Measurements from ENCODE around the gene TRIM6. TPM values are rescaled to one million over a fixed set of nuclear protein-coding genes. Genes with fewer than 3 reads are reported as not detected.
A peak's percentile ranks its signal among the peaks of the same experiment; 100 is the strongest.
"Not testable (repeated sequence)": the region's sequence is repeated elsewhere in the genome, so short reads cannot be mapped to it uniquely, and the experiment has no call there.

TRIM6 gene
- total RNA-seq, 1 experiment from 2014 or later, result 0.75 TPM

- Mint-ChIP-seq H3K27ac (ENCODE audit: low read depth, unreplicated experiment) (no peak overlapping the region), H3K27me3 (ENCODE audit: insufficient read depth, unreplicated experiment) (no peaks in the 10 kb centered on the region), H3K9me3 (ENCODE audit: unreplicated experiment) (peaks cover 4% of the 10 kb centered on the region), H3K4me3 (ENCODE audit: unreplicated experiment) (no peak overlapping the region), H3K36me3 (ENCODE audit: insufficient read depth, unreplicated experiment) (no peaks in the 10 kb centered on the region), H3K4me1 (ENCODE audit: insufficient read depth, unreplicated experiment) (peaks cover 11% of the 10 kb centered on the region)
- ChIA-PET CTCF (interaction anchor here (0.9 kb wide), 1 partner anchor 302 kb away, joined by 5 read pairs; no protein-coding TSS in a partner anchor), POLR2A (no interaction called here)
- no TSS peak for BruUV-seq (replicated peaks)
- intact Hi-C loops (cut with micrococcal nuclease), result no loop called here
- no peak for DNase-seq (ENCODE audit: unreplicated experiment)
- TF ChIP-seq CTCF (IDR thresholded peaks at IDR 0.05; ENCODE audit: unreplicated experiment), result no peak
Observed at GRCh38 chr11:5592615-5593014, 3.8 kb upstream of the TRIM6 start.

GRCh38 chr11:5593146-5593545 is 3.3 kb upstream of the TRIM6 start:
- no TSS peak for BruUV-seq (replicated peaks)
- H3K4me1 Mint-ChIP-seq (ENCODE audit: insufficient read depth, unreplicated experiment), result peaks cover 11% of the 10 kb centered on the region
- no peak overlapping the region for H3K27ac Mint-ChIP-seq (ENCODE audit: low read depth, unreplicated experiment)
- ChIA-PET CTCF (no interaction called here), POLR2A (no interaction called here)
- TF ChIP-seq CTCF (IDR thresholded peaks at IDR 0.05; ENCODE audit: unreplicated experiment), result no peak
- H3K9me3 Mint-ChIP-seq (ENCODE audit: unreplicated experiment), result peaks cover 4% of the 10 kb centered on the region
- no peaks in the 10 kb centered on the region for H3K27me3 Mint-ChIP-seq (ENCODE audit: insufficient read depth, unreplicated experiment)
- intact Hi-C loops (cut with micrococcal nuclease), result no loop called here
- no peak overlapping the region for H3K4me3 Mint-ChIP-seq (ENCODE audit: unreplicated experiment)
- H3K36me3 Mint-ChIP-seq (ENCODE audit: insufficient read depth, unreplicated experiment), result no peaks in the 10 kb centered on the region
- DNase-seq (ENCODE audit: unreplicated experiment), result no peak

GRCh38 chr11:5597953-5598352 is 1.5 kb downstream of the TRIM6 start:
- peak overlapping the region; percentile 76 for H3K4me3 Mint-ChIP-seq (ENCODE audit: unreplicated experiment)
- CTCF ChIA-PET, result interaction anchor here (0.8 to 1.9 kb wide), 2 partner anchors 86 to 122 kb away, joined by 4 to 8 read pairs; partner anchors contain the start of gene TRIM5
- no peak for DNase-seq (ENCODE audit: unreplicated experiment)
- H3K36me3 Mint-ChIP-seq (ENCODE audit: insufficient read depth, unreplicated experiment), result no peaks in the 10 kb centered on the region
- H3K27ac Mint-ChIP-seq (ENCODE audit: low read depth, unreplicated experiment), result no peak overlapping the region
- no peak for TF ChIP-seq CTCF (IDR thresholded peaks at IDR 0.05; ENCODE audit: unreplicated experiment)
- POLR2A ChIA-PET, result interaction anchor here (0.9 to 2.7 kb wide), 4 partner anchors 23 to 92 kb away, joined by 3 to 11 read pairs (median 4); partner anchors contain the start of gene TRIM34
- H3K4me1 Mint-ChIP-seq (ENCODE audit: insufficient read depth, unreplicated experiment), result peaks cover 11% of the 10 kb centered on the region
- no peaks in the 10 kb centered on the region for H3K9me3 Mint-ChIP-seq (ENCODE audit: unreplicated experiment)
- BruUV-seq (replicated peaks), result no TSS peak
- intact Hi-C loops (cut with micrococcal nuclease), result loop anchor here (1.0 kb wide), 1 partner anchor 42 kb away; no protein-coding TSS in a partner anchor
- no peaks in the 10 kb centered on the region for H3K27me3 Mint-ChIP-seq (ENCODE audit: insufficient read depth, unreplicated experiment)

- Mint-ChIP-seq H3K36me3 (ENCODE audit: insufficient read depth, unreplicated experiment) (peaks cover 4% of the 10 kb centered on the region), H3K4me1 (ENCODE audit: insufficient read depth, unreplicated experiment) (peaks cover 14% of the 10 kb centered on the region), H3K27me3 (ENCODE audit: insufficient read depth, unreplicated experiment) (no peaks in the 10 kb centered on the region), H3K27ac (ENCODE audit: low read depth, unreplicated experiment) (no peak overlapping the region), H3K4me3 (ENCODE audit: unreplicated experiment) (no peak overlapping the region), H3K9me3 (ENCODE audit: unreplicated experiment) (no peaks in the 10 kb centered on the region)
- BruUV-seq (replicated peaks), result no TSS peak
- POLR2A ChIA-PET, result interaction anchor here (1.1 kb wide), 1 partner anchor 84 kb away, joined by 3 read pairs; no protein-coding TSS in a partner anchor
- peak; percentile 34 for TF ChIP-seq CTCF (IDR thresholded peaks at IDR 0.05; ENCODE audit: unreplicated experiment)
- intact Hi-C loops (cut with micrococcal nuclease), result no loop called here
- CTCF ChIA-PET, result interaction anchor here (0.6 to 1.4 kb wide), 7 partner anchors 9 to 290 kb away, joined by 3 to 5 read pairs (median 3); no protein-coding TSS in a partner anchor
- peak; percentile 55 for DNase-seq (ENCODE audit: unreplicated experiment)
Observed at GRCh38 chr11:5600374-5600851, 4.0 kb downstream of the TRIM6 start.

GRCh38 chr11:5602791-5603190 is 6.4 kb downstream of the TRIM6 start:
- H3K4me1 Mint-ChIP-seq (ENCODE audit: insufficient read depth, unreplicated experiment), result peaks cover 16% of the 10 kb centered on the region
- H3K27ac Mint-ChIP-seq (ENCODE audit: low read depth, unreplicated experiment); H3K27me3 Mint-ChIP-seq (ENCODE audit: insufficient read depth, unreplicated experiment); H3K4me3 Mint-ChIP-seq (ENCODE audit: unreplicated experiment); intact Hi-C loops (cut with micrococcal nuclease); BruUV-seq (replicated peaks); DNase-seq (ENCODE audit: unreplicated experiment); POLR2A ChIA-PET; H3K36me3 Mint-ChIP-seq (ENCODE audit: insufficient read depth, unreplicated experiment); H3K9me3 Mint-ChIP-seq (ENCODE audit: unreplicated experiment): not testable (repeated sequence)
- CTCF ChIA-PET, result interaction anchor here (0.6 to 5.9 kb wide), 3 partner anchors 22 to 110 kb away, joined by 3 to 35 read pairs (median 9); partner anchors contain the start of genes OR52B6 and TRIM5

Measured in MCF 10A (cell line).